Stomach (tissue), 9 donors: ENCODE measurements around the gene MIPOL1. TPM values are rescaled to one million over a fixed set of nuclear protein-coding genes. Genes with fewer than 3 reads are reported as not detected.

Experiments used
- DNase-seq, 2 donors: peaks; one replicate each; pipeline versions ENCODE4 v3.0.0 to v3.0.0-alpha.2; 2013 to 2019
- H3K27ac ChIP-seq, 5 donors: fragments of 200-600 bp in 4 of 5; sonication (generic) in 4 of 5; one replicate each; pipeline ENCODE4 v1.5.1; 2013 to 2019; ENCODE audit warnings: mild to moderate bottlenecking in 1 of 5, moderate library complexity in 1 of 5
- H3K27me3 ChIP-seq, 3 donors: fragments of 200-600 bp; sonication (generic); one replicate each; pipeline ENCODE4 v1.5.1; 2017 to 2019; ENCODE audit warnings: mixed run types in 1 of 3
- H3K36me3 ChIP-seq, 4 donors: fragments of 200-600 bp; sonication (generic); 1 replicate in 3 of 4; 2 replicates in 1 of 4; pipeline ENCODE4 v1.5.1; 2016 to 2019
- H3K4me1 ChIP-seq, 4 donors: fragments of 200-600 bp; sonication (generic); one replicate each; pipeline ENCODE4 v1.5.1; 2016 to 2019
- H3K4me3 ChIP-seq, 4 donors: fragments of 200-600 bp; sonication (generic) in 3 of 4; one replicate each; pipeline ENCODE4 v1.5.1; 2016 to 2019; ENCODE audit warnings: mild to moderate bottlenecking in 1 of 4
- H3K9me3 ChIP-seq, 4 donors: fragments of 200-600 bp; sonication (generic); one replicate each; pipeline ENCODE4 v1.5.1; 2016 to 2019
- CTCF ChIP-seq, 7 experiments: fragments of 450-650 bp in 4 of 7; fragments of 200-600 bp in 3 of 7; sonication (generic) in 3 of 7; IDR thresholded peaks; one replicate each; pipeline ENCODE4 v1.5.1; 2016 to 2019; ENCODE audit warnings: antibody characterized with exemption in 7 of 7, control low read depth in 2 of 7, mild to moderate bottlenecking in 1 of 7
- EP300 ChIP-seq: sonication (generic); formaldehyde crosslinking; IDR thresholded peaks from one replicate; pipeline ENCODE4 v1.6.1; 2017; ENCODE audit warnings: antibody characterized with exemption
- POLR2A ChIP-seq, 4 donors: fragments of 450-650 bp; IDR thresholded peaks; one replicate each; pipeline ENCODE4 v1.6.1; 2016; ENCODE audit warnings: antibody characterized with exemption in 4 of 4, control low read depth in 2 of 4, mild to moderate bottlenecking in 1 of 4, moderate library complexity in 1 of 4
- POLR2AphosphoS5 ChIP-seq, 3 donors: sonication (generic); formaldehyde crosslinking; IDR thresholded peaks; one replicate each; pipeline ENCODE4 v1.6.1; 2016; ENCODE audit warnings: antibody characterized with exemption in 3 of 3
- WGBS, 5 donors: extraction: QIAGEN DNeasy Blood & Tissue Kit in 3 of 5; methylation state at CpG; one replicate each; pipeline versions ENCODE4 v1.1.5 to v1.1.7; 2013 to 2018; 5-methylcytosine and 5-hydroxymethylcytosine counted together
- intact Hi-C: fragments of 100-400 bp; cut with DNase I; formaldehyde crosslinking; loops from one replicate; pipeline ENCODE4 v1.15.1; 2023; ENCODE audit warnings: low total_unique reads
- polyA plus RNA-seq, 3 donors: library from polyadenylated mRNA; stranded (reverse); fragments of 200-250 nt; gene quantifications; one replicate each; pipeline ENCODE4 v1.2.3, GENCODE V29; 2013
- total RNA-seq, 5 donors: library from RNA; depleted of rRNA; stranded (reverse); fragments of >200 nt; gene quantifications; one replicate each; pipeline versions ENCODE4 v1.1.0 to v1.2.3, GENCODE V29; 2014 to 2016
- donor health status: healthy with polysubstance abuse.
- donor health status: Bipolar disorder and iron deficiency.
- donor health status: healthy.

The MIPOL1 gene
- total and polyA plus RNA-seq, 8 donors: 2.2 to 133 (median 15.8) TPM

- no peaks in the 10 kb centered on the region for H3K27me3 ChIP-seq
- no peak overlapping the region for H3K27ac ChIP-seq
- intact Hi-C loops: no loop called here
- H3K9me3 ChIP-seq: no peaks in the 10 kb centered on the region
- H3K4me3 ChIP-seq: no peak overlapping the region
- no peaks in the 10 kb centered on the region for H3K36me3 ChIP-seq
- TF ChIP-seq POLR2AphosphoS5 (IDR thresholded peaks at IDR 0.05) (no peak), POLR2A (IDR thresholded peaks at IDR 0.05) (no peak), CTCF (IDR thresholded peaks at IDR 0.05) (no peak)
- peaks cover 0 to 7% (median 0%) of the 10 kb centered on the region in 4 donors for H3K4me1 ChIP-seq
- WGBS, 5 donors: 72 to 84% (median 77%) methylated on average over 1 of the region's 1 CpG
- DNase-seq: no peak
These were observed 56.2 kb downstream of the MIPOL1 start for GRCh38 chr14:37253905-37254304.

DNA sequence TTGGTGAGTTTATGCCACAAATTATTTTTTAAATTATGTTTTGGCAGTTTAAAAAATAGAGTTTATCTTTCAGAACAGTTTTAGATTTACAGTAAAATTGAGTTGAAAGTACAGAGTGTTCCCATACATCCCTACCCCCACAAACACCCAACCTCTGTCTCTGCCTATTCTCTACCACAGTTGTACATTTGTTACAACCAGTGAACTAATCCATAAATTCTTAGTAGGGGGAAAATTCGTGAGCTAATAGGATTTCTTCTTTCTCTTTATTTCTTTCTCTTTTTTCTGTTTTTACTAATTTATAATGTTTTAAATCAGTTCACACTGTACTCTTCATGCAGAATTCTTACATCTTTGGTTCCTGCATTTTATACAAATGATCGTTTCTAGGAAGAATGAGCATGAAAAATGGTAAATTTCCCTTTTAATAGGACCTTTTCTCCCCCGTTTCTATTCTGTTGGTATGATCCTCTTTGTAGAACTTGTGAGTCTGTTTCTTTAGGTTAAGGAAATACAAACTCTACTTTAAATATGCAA, 56.7 kb downstream of the MIPOL1 start:
- DNase-seq: no peak
- WGBS, 5 donors: 75 to 90% (median 85%) methylated on average over 3 of the region's 3 CpGs
- no peak overlapping the region for H3K4me3 ChIP-seq

DNA sequence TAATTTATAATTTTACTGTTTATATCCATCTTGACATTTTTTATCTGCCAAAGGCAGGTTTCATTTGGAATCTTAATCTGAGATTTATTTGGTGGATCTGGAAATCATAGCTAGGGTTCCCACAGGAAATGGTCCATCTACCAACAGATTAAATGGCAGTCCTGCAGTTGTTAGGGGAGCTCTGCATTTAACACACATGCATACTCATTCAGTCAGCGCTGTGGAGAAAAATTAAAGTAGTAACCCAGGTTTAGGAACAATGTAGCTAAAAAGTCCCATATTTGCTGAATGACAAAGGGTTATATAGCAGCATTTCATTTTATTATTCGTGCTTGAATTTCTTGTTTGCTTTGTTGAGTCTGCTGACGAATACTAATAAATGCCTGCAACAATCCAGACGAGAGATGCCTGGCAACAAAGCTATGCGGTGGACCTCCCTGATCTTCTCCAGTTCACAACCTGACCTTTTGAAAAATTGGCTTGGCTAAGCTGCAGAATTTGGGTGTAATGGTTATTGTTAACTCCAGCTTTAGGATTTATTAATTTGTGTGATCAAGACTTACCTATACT, 59.8 kb downstream of the MIPOL1 start:
- H3K36me3 ChIP-seq: no peaks in the 10 kb centered on the region
- H3K27ac ChIP-seq: no peak overlapping the region
- no peak overlapping the region for H3K4me3 ChIP-seq
- H3K9me3 ChIP-seq: no peaks in the 10 kb centered on the region
- 73 to 83% (median 83%) methylated on average over 5 of the region's 5 CpGs for WGBS, 5 donors
- H3K4me1 ChIP-seq: peaks cover 0 to under 1% (median 0%) of the 10 kb centered on the region in 4 donors
- TF ChIP-seq POLR2AphosphoS5 (IDR thresholded peaks at IDR 0.05) (no peak), CTCF (IDR thresholded peaks at IDR 0.05) (no peak), EP300 (no peak), POLR2A (IDR thresholded peaks at IDR 0.05) (no peak)
- intact Hi-C loops: no loop called here
- no peaks in the 10 kb centered on the region for H3K27me3 ChIP-seq
- DNase-seq: peak in 1 of 2 donors; percentile 13

More for the DNA sequence above, 56.7 kb downstream of the MIPOL1 start:
- Histone ChIP-seq H3K27me3 (no peaks in the 10 kb centered on the region), H3K27ac (no peak overlapping the region), H3K4me1 (peaks cover 0 to 7% (median 0%) of the 10 kb centered on the region in 4 donors), H3K36me3 (no peaks in the 10 kb centered on the region), H3K9me3 (no peaks in the 10 kb centered on the region)
- TF ChIP-seq EP300 (no peak), CTCF (IDR thresholded peaks at IDR 0.05) (no peak), POLR2AphosphoS5 (IDR thresholded peaks at IDR 0.05) (no peak), POLR2A (IDR thresholded peaks at IDR 0.05) (no peak)
- intact Hi-C loops: no loop called here

GRCh38 chr14:37262649-37263048, 64.9 kb downstream of the MIPOL1 start:
- no peaks in the 10 kb centered on the region for H3K4me1 ChIP-seq
- H3K27me3 ChIP-seq: no peaks in the 10 kb centered on the region
- DNase-seq: no peak
- intact Hi-C loops: no loop called here
- no peak overlapping the region for H3K27ac ChIP-seq
- H3K36me3 ChIP-seq: peaks cover 0 to 10% (median 0%) of the 10 kb centered on the region in 4 donors
- H3K9me3 ChIP-seq: no peaks in the 10 kb centered on the region
- TF ChIP-seq POLR2AphosphoS5 (IDR thresholded peaks at IDR 0.05) (no peak), POLR2A (IDR thresholded peaks at IDR 0.05) (no peak), CTCF (IDR thresholded peaks at IDR 0.05) (no peak), EP300 (no peak)
- WGBS, 5 donors: 70 to 74% (median 72%) methylated on average over 2 of the region's 2 CpGs
- no peak overlapping the region for H3K4me3 ChIP-seq
